Parathyroid adenoma (tissue), 2 donors: ENCODE data around the gene ROR2.

Experiments
- H2AFZ ChIP-seq: fragments of 300-600 bp; sonication (generic); one replicate; pipeline ENCODE4 v1.7.0; 2017; ENCODE audit warnings: antibody characterized with exemption, mild to moderate bottlenecking
- H3K27ac ChIP-seq: fragments of 300-600 bp; sonication (generic); one replicate; pipeline ENCODE4 v1.7.0; 2017
- H3K27me3 ChIP-seq: fragments of 300-600 bp; sonication (generic); one replicate; pipeline ENCODE4 v1.7.0; 2017; ENCODE audit warnings: low read length; ENCODE audit not compliant: control insufficient read depth, insufficient read depth
- H3K36me3 ChIP-seq: fragments of 300-600 bp; sonication (generic); one replicate; pipeline ENCODE4 v1.7.0; 2017; ENCODE audit warnings: low read length; ENCODE audit not compliant: control insufficient read depth, insufficient read depth
- H3K4me1 ChIP-seq: fragments of 300-600 bp; sonication (generic); one replicate; pipeline ENCODE4 v1.7.0; 2017; ENCODE audit warnings: control low read depth
- H3K4me2 ChIP-seq: fragments of 300-600 bp; sonication (generic); one replicate; pipeline ENCODE4 v1.7.0; 2017; ENCODE audit warnings: low read length
- H3K4me3 ChIP-seq: fragments of 300-600 bp; sonication (generic); one replicate; pipeline ENCODE4 v1.7.0; 2017; ENCODE audit warnings: low read depth, low read length
- H3K79me2 ChIP-seq: fragments of 300-600 bp; sonication (generic); one replicate; pipeline ENCODE4 v1.7.0; 2017; ENCODE audit warnings: control low read depth
- H3K9ac ChIP-seq: fragments of 300-600 bp; sonication (generic); one replicate; pipeline ENCODE4 v1.7.0; 2017; ENCODE audit warnings: mild to moderate bottlenecking
- H3K9me3 ChIP-seq: fragments of 300-600 bp; sonication (generic); one replicate; pipeline ENCODE4 v1.7.0; 2017; ENCODE audit warnings: low read length; ENCODE audit not compliant: control insufficient read depth
- TF ChIP-seq, protein P1 (sequence below): fragments of 300-600 bp; sonication (generic); IDR thresholded peaks from one replicate; pipeline ENCODE4 v1.7.0; 2017; ENCODE audit warnings: antibody characterized with exemption, mild to moderate bottlenecking
- donor health status: primary hyperparathyroidism.

Gene ROR2

DNA sequence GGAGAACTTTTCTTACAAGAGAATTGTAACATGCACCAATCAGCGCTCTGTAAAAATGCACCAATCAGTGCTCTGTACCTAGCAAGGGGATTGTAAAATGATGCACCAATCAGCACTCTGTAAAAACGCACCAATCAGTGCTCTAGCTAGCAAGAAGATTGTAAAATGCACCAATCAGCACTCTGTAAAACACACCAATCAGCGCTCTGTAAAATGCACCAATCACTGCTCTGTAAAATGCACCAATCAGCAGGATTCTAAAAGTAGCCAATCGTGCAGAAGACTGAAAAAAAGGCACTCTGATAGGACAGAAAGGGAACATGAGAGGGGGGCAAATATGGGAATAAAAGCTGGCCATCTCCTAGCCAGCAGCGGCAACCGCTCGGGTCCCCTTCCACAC is 233.2 kb downstream of the ROR2 start:
- Histone ChIP-seq H3K4me2 (no peak overlapping the region), H3K27ac (no peak overlapping the region), H3K27me3 (no peaks in the 10 kb centered on the region), H3K36me3 (no peaks in the 10 kb centered on the region), H2AFZ (no peak overlapping the region), H3K9me3 (no peaks in the 10 kb centered on the region), H3K4me1 (no peaks in the 10 kb centered on the region), H3K79me2 (no peaks in the 10 kb centered on the region), H3K9ac (no peak overlapping the region), H3K4me3 (no peak overlapping the region)
- TF ChIP-seq, protein P1, sequence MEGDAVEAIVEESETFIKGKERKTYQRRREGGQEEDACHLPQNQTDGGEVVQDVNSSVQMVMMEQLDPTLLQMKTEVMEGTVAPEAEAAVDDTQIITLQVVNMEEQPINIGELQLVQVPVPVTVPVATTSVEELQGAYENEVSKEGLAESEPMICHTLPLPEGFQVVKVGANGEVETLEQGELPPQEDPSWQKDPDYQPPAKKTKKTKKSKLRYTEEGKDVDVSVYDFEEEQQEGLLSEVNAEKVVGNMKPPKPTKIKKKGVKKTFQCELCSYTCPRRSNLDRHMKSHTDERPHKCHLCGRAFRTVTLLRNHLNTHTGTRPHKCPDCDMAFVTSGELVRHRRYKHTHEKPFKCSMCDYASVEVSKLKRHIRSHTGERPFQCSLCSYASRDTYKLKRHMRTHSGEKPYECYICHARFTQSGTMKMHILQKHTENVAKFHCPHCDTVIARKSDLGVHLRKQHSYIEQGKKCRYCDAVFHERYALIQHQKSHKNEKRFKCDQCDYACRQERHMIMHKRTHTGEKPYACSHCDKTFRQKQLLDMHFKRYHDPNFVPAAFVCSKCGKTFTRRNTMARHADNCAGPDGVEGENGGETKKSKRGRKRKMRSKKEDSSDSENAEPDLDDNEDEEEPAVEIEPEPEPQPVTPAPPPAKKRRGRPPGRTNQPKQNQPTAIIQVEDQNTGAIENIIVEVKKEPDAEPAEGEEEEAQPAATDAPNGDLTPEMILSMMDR: no peak

DNA sequence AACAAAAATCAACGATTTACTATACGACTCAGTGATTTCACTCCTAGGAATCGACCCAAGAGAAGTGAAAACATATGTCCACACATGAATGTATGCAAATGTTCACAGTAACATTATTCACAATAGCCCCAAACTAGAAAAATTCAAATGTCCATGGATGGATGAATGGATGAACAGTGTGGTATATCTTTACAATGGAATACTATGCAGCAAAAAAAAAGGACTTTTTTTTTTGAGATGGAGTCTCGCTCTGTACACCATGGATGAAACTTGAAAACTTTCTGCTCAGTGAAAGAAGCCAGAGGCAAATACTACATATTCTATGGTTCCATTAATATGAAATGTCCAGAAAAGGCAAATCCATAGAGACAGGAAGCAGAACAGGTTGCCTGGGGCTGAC is 233.8 kb downstream of the ROR2 start:
- Histone ChIP-seq H3K4me2 (no peak overlapping the region), H3K4me1 (no peaks in the 10 kb centered on the region), H3K27me3 (no peaks in the 10 kb centered on the region), H3K9ac (no peak overlapping the region), H3K4me3 (no peak overlapping the region), H3K36me3 (no peaks in the 10 kb centered on the region), H2AFZ (no peak overlapping the region), H3K27ac (no peak overlapping the region), H3K79me2 (no peaks in the 10 kb centered on the region), H3K9me3 (no peaks in the 10 kb centered on the region)
- TF ChIP-seq, protein P1: no peak

DNA sequence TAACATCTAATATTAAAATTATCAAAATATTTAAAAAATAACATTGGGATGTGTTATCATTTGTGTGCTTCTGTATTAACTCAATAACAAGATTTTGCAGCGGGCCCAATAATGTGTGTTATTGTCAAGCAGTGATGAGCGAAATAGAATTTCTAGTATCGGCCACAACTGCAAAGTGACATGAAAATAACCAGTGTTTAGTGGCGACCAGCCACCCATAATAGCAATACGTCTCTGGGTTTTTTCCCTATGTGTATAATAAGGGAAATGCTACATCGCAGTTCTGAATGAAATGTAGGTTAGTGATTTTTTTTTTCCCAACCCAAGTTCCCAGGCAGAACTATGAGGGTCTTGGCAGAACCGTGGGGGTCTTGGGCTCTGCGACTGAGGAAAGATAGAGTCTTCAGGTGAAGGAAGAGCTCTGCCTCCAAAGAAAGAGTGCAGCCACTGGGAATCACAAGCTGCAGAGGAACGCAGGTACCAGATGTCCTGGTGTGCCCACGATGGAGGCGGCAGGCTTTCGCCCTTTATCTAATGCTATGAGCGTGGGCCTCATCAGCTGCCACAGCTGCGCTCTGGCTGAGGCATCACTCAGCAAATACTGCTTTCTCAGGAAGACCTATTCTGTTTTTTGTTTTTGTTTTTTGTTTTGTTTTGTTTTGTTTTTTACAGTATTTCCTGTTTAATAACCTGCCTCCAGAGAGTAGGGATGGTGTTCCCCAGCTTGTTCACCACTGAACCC is 235.0 kb downstream of the ROR2 start:
- no peaks in the 10 kb centered on the region for H3K27me3 ChIP-seq
- no peak overlapping the region for H3K9ac ChIP-seq
- H3K9me3 ChIP-seq: no peaks in the 10 kb centered on the region
- no peak overlapping the region for H3K4me3 ChIP-seq
- H3K4me1 ChIP-seq: no peaks in the 10 kb centered on the region
- H2AFZ ChIP-seq: no peak overlapping the region
- no peaks in the 10 kb centered on the region for H3K79me2 ChIP-seq
- peak overlapping the region; percentile 71 for H3K4me2 ChIP-seq
- TF ChIP-seq, protein P1: no peak
- no peak overlapping the region for H3K27ac ChIP-seq
- H3K36me3 ChIP-seq: no peaks in the 10 kb centered on the region

DNA sequence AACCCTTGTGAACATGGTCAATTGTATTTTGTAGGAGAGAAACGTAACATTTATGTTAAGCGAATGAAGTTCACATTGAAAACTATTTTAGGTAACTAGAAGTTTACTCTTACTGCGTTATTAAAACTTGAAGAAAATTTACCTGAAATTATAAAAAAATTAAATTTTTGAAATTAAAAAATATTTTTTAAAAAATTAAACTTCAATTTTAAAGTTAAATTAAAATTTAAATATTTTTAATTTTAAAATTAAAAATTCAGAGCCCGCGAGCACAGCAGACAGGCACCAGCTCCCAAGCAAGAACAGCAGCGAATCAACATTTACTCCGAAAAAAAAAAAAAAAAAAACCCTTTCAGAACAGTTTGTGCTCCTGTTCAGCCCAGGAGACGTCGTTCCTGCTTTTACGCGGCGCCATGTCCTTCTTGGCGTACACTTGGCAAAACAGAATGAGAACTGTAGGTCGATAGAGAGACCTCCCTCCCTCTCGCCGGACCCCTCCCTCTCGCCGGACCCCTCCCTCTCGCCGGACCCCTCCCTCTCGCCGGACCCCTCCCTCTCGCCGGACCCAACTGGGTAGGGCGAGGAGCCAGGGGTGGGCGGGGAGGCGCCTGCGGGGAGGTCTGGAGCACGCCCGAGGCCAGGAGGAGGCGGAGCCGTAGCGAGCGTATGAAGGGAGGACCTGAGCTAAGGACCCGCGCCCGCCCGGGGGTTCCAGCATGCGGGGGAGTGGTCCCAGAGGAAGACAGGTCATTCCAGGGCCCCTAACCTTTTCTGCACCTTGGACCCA is 235.8 kb downstream of the ROR2 start:
- Histone ChIP-seq H3K4me3 (peak overlapping the region; percentile 52), H3K4me2 (peak overlapping the region; percentile 71), H3K79me2 (no peaks in the 10 kb centered on the region), H3K27me3 (no peaks in the 10 kb centered on the region), H3K36me3 (no peaks in the 10 kb centered on the region), H3K4me1 (no peaks in the 10 kb centered on the region), H2AFZ (peak overlapping the region; percentile 66), H3K27ac (no peak overlapping the region), H3K9ac (no peak overlapping the region), H3K9me3 (no peaks in the 10 kb centered on the region)
- TF ChIP-seq, protein P1: no peak
